Activated T-cell treated with anti-CD3 and anti-CD28 coated beads, Interleukin-2, amount 50 U/mL, for 72 hours (primary cell): ENCODE data around the gene HIGD2A. TPM values are rescaled to one million over a fixed set of nuclear protein-coding genes. Genes with fewer than 3 reads are reported as not detected.

Source experiments
- ATAC-seq, 2 donors: fragments of 150-1000 bp; cut with Tn5 transposase; replicated peaks in 1 of 2; 2 replicates each; pipeline ENCODE4 v1.10.0; 2021; ENCODE audit warnings: moderate library complexity in 2 of 2, mild to moderate bottlenecking in 1 of 2
- DNase-seq, 2 donors: peaks; one replicate each; pipeline ENCODE4 v3.0.0; 2021 to 2022; ENCODE audit warnings: mixed read lengths in 1 of 2
- H3K27ac Mint-ChIP-seq: one replicate; pipeline ENCODE4 v1.8.0; 2022; ENCODE audit warnings: mild to moderate bottlenecking, moderate library complexity, mixed read lengths
- H3K27me3 Mint-ChIP-seq: one replicate; pipeline ENCODE4 v1.8.0; 2022; ENCODE audit warnings: low read depth, mixed read lengths
- H3K36me3 Mint-ChIP-seq, 2 donors: one replicate each; pipeline ENCODE4 v1.8.0; 2022; ENCODE audit warnings: mixed read lengths in 2 of 2, mild to moderate bottlenecking in 1 of 2; ENCODE audit not compliant: insufficient read depth in 2 of 2
- H3K4me1 Mint-ChIP-seq: one replicate; pipeline ENCODE4 v1.8.0; 2022; ENCODE audit warnings: low read depth, mixed read lengths
- H3K4me3 Mint-ChIP-seq, 2 donors: one replicate each; pipeline ENCODE4 v1.8.0; 2022; ENCODE audit warnings: mild to moderate bottlenecking in 2 of 2, mixed read lengths in 2 of 2, moderate library complexity in 2 of 2
- H3K9me3 Mint-ChIP-seq, 2 donors: one replicate each; pipeline ENCODE4 v1.8.0; 2022; ENCODE audit warnings: mixed read lengths in 2 of 2
- total RNA-seq, 2 donors: library from RNA; stranded (reverse); gene quantifications; one replicate each; pipeline ENCODE4 v1.2.3, GENCODE V29; 2022

The HIGD2A gene
- total RNA-seq, 2 donors from 2014 or later = 109 to 135 TPM

DNA sequence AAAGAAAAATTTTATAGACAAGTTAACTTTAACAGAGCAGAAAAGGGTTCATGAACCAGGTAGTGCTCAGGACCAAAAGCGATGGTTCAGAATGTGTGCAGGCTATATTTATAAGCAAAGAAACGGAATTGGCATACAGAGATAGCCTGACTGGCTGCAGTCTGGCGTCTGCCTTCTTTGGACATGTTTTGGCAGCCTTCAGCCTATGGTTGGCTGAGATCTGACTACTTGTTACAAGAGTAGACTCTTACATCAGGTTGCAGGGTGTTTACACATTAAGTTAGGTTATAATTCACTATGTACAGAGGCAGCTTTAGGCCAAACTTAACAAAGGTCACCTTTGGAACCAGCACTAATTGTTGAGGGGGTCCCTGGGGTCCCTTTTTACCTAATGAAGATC is 7.1 kb upstream of the HIGD2A start:
- DNase-seq = no peak
- H3K27ac Mint-ChIP-seq = no peak overlapping the region
- ATAC-seq = no peak
- H3K36me3 Mint-ChIP-seq = peaks cover 3 to 32% of the 10 kb centered on the region in 2 donors
- peaks cover 14% of the 10 kb centered on the region for H3K4me1 Mint-ChIP-seq
- no peaks in the 10 kb centered on the region for H3K9me3 Mint-ChIP-seq
- H3K4me3 Mint-ChIP-seq = no peak overlapping the region
- no peaks in the 10 kb centered on the region for H3K27me3 Mint-ChIP-seq

GRCh38 chr5:176381979-176382378 is 6.6 kb upstream of the HIGD2A start:
- DNase-seq = no peak
- Mint-ChIP-seq H3K27ac (no peak overlapping the region), H3K4me1 (peaks cover 19% of the 10 kb centered on the region), H3K4me3 (no peak overlapping the region), H3K36me3 (peaks cover 3 to 37% of the 10 kb centered on the region in 2 donors), H3K9me3 (no peaks in the 10 kb centered on the region), H3K27me3 (no peaks in the 10 kb centered on the region)
- ATAC-seq = no peak

DNA sequence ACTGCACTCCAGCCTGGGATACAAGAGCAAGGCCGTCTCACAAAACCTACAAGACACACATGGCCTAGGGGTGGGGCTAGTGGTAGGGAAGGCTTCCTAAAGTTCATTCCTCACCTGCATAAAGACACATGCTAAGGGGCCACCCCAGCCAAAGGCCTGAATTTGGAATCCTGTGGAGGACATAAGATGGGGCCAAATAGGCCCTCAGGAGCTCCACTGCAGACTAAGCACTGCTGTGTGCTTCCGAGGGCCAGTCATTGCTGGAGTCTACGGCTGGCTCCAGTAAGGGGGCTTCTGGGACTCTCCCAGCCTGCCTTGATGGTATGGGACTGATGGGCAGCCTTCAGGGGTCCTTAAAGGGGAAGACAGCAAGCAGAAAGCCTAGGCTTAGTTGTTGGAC is 5.8 kb upstream of the HIGD2A start:
- H3K9me3 Mint-ChIP-seq = no peaks in the 10 kb centered on the region
- H3K27me3 Mint-ChIP-seq = no peaks in the 10 kb centered on the region
- DNase-seq (no peak), ATAC-seq (no peak)
- H3K4me3 Mint-ChIP-seq = no peak overlapping the region
- peaks cover 27% of the 10 kb centered on the region for H3K4me1 Mint-ChIP-seq
- H3K36me3 Mint-ChIP-seq = peaks cover 5 to 40% of the 10 kb centered on the region in 2 donors
- no peak overlapping the region for H3K27ac Mint-ChIP-seq

- Mint-ChIP-seq H3K9me3 (no peaks in the 10 kb centered on the region), H3K4me1 (peaks cover 30% of the 10 kb centered on the region), H3K27me3 (no peaks in the 10 kb centered on the region), H3K27ac (no peak overlapping the region), H3K4me3 (no peak overlapping the region), H3K36me3 (peaks cover 9 to 42% of the 10 kb centered on the region in 2 donors)
- DNase-seq (no peak), ATAC-seq (no peak)
Measured at GRCh38 chr5:176383248-176383905, 5.2 kb upstream of the HIGD2A start.

GRCh38 chr5:176383961-176384360 is 4.6 kb upstream of the HIGD2A start:
- ATAC-seq (no peak), DNase-seq (no peak)
- Mint-ChIP-seq H3K36me3 (peaks cover 10 to 42% of the 10 kb centered on the region in 2 donors), H3K27me3 (no peaks in the 10 kb centered on the region), H3K27ac (no peak overlapping the region), H3K9me3 (no peaks in the 10 kb centered on the region), H3K4me3 (no peak overlapping the region), H3K4me1 (peaks cover 30% of the 10 kb centered on the region)

DNA sequence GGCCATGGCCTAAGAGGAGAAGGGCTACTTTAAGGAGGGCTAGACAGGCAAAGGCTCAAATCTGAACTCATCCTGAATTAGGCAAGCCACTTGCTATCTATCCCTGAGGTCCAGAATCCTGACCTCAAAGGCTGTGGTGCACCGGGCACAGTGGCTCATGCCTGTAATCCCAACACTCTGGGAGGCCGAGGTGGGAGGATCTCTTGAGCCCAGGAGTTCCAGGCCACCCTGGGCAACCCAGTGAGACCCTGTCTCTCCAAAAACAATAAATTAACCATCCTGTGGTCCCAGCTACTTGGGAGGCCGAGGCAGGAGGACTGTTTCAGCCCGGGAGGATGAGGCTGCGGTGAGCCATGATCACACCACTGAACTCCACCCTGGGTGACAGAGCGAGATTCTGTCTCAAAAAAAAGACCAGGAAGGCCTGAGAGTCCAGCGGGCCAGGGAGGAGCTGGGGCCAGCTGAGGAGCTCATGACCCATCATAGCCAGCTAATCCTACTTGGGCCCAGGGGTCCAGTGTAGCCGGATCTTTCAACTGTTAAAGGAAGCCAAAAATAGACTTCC is 4.1 kb upstream of the HIGD2A start:
- H3K27ac Mint-ChIP-seq = no peak overlapping the region
- H3K36me3 Mint-ChIP-seq = peaks cover 10 to 39% of the 10 kb centered on the region in 2 donors
- H3K4me1 Mint-ChIP-seq = peaks cover 30% of the 10 kb centered on the region
- no peak for DNase-seq
- no peaks in the 10 kb centered on the region for H3K9me3 Mint-ChIP-seq
- no peaks in the 10 kb centered on the region for H3K27me3 Mint-ChIP-seq
- ATAC-seq = no peak
- no peak overlapping the region for H3K4me3 Mint-ChIP-seq

GRCh38 chr5:176384991-176385390 is 3.6 kb upstream of the HIGD2A start:
- H3K27ac Mint-ChIP-seq = peak overlapping the region; percentile 16
- H3K9me3 Mint-ChIP-seq = no peaks in the 10 kb centered on the region
- ATAC-seq (no peak), DNase-seq (no peak)
- H3K36me3 Mint-ChIP-seq = peaks cover 10 to 41% of the 10 kb centered on the region in 2 donors
- no peaks in the 10 kb centered on the region for H3K27me3 Mint-ChIP-seq
- H3K4me1 Mint-ChIP-seq = peaks cover 35% of the 10 kb centered on the region
- no peak overlapping the region for H3K4me3 Mint-ChIP-seq

DNA sequence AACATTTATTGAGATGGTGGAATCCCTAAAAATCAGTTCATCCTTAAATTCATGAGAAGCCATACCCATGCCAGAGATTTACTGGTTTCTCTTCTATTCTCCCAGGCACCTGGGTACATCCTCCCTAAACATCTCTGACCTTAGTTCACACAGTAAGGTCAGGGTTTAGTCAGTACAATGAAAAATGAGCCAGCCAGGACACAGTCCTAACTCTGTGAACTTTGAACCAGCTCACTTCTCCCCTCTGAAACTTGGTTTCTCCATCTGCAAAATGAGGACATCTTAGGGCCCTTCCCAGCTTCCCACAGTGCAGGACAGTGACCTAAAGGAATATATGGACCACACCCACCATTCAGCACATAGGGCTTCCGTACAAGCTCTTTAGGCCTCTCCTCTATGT is 2.1 kb upstream of the HIGD2A start:
- H3K36me3 Mint-ChIP-seq = peaks cover 8 to 43% of the 10 kb centered on the region in 2 donors
- peak overlapping the region; percentile 97 to 100 for H3K4me3 Mint-ChIP-seq
- no peak for ATAC-seq

GRCh38 chr5:176387384-176387925 is 1.1 kb upstream of the HIGD2A start:
- ATAC-seq (no peak), DNase-seq (no peak)
- peaks cover 8 to 39% of the 10 kb centered on the region in 2 donors for H3K36me3 Mint-ChIP-seq
- no peaks in the 10 kb centered on the region for H3K9me3 Mint-ChIP-seq
- peaks cover 35% of the 10 kb centered on the region for H3K4me1 Mint-ChIP-seq
- peak overlapping the region; percentile 99 for H3K27ac Mint-ChIP-seq
- no peaks in the 10 kb centered on the region for H3K27me3 Mint-ChIP-seq
- peak overlapping the region; percentile 97 to 100 for H3K4me3 Mint-ChIP-seq

More for the DNA sequence above, 2.1 kb upstream of the HIGD2A start:
- H3K4me1 Mint-ChIP-seq = peaks cover 35% of the 10 kb centered on the region
- no peak for DNase-seq
- H3K27ac Mint-ChIP-seq = peak overlapping the region; percentile 99
- no peaks in the 10 kb centered on the region for H3K9me3 Mint-ChIP-seq
- no peaks in the 10 kb centered on the region for H3K27me3 Mint-ChIP-seq

DNA sequence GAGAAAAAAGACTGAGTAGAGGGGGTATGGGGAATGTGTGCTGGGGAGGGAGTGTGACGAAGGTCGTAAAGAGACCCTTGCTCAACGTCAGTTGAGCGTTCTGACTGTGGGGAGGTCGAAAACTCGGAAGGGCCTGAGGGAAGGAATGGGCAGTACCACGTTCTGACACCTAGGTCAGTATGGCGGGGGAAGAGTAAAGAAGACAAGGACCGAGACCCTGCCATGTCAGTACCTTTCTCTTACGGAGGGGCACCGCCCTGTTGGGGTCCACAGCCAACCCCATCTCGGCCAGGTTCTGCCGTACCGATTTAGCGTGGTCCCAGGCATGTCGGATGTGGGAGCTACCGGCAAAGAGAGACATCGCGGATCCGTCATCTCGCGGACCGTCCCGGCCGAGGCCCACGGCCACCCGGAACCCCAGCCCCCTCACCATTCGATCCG is 528 bp upstream of the HIGD2A start:
- peak overlapping the region; percentile 97 to 100 for H3K4me3 Mint-ChIP-seq
- H3K36me3 Mint-ChIP-seq = peaks cover 8 to 39% of the 10 kb centered on the region in 2 donors
- no peaks in the 10 kb centered on the region for H3K9me3 Mint-ChIP-seq
- ATAC-seq (peak in 1 of 2 donors; percentile 0), DNase-seq (no peak)
- peaks cover 35% of the 10 kb centered on the region for H3K4me1 Mint-ChIP-seq
- peak overlapping the region; percentile 99 for H3K27ac Mint-ChIP-seq
- H3K27me3 Mint-ChIP-seq = no peaks in the 10 kb centered on the region

DNA sequence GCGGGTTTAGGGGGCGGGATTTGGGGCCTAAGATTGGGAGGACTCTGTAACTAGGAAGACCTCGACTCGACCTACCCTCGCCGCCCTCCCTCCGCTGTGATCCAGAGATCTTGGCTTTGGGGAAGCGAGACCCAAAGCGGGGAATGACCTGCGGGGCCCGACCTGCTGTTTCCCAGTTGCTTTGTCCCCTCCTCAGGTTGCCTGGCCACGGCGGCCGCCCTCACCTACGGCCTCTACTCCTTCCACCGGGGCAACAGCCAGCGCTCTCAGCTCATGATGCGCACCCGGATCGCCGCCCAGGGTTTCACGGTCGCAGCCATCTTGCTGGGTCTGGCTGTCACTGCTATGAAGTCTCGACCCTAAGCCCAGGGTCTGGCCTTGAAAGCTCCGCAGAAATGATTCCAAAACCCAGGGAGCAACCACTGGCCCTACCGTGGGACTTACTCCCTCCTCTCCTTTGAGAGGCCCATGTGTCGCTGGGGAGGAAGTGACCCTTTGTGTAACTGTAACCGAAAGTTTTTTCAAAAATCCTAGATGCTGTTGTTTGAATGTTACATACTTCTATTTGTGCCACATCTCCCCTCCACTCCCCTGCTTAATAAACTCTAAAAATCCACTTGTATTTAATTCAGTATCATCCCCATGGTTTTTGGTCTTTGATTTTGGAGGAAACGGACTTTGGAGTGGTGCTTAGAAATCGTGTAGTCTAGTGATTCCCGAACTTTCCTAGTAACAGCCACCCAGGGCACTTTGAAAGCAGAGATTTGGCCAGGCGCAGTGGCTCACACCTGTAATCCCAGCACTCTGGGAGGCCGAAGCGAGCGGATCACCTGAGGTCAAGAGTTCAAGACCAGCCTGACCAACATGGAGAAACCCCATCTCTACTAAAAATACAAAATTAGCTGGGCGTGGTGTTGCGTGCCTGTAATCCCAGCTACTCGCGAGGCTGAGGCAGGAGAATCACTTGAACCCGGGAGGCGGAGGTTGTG is 878 bp downstream of the HIGD2A start:
- peak overlapping the region; percentile 97 to 100 for H3K4me3 Mint-ChIP-seq
- peak; percentile 46 to 52 for ATAC-seq
- peak in 1 of 2 donors; percentile 81 for DNase-seq
- peak overlapping the region; percentile 99 for H3K27ac Mint-ChIP-seq
- no peaks in the 10 kb centered on the region for H3K9me3 Mint-ChIP-seq
- no peaks in the 10 kb centered on the region for H3K27me3 Mint-ChIP-seq
- H3K36me3 Mint-ChIP-seq = peaks cover 8 to 30% of the 10 kb centered on the region in 2 donors
- H3K4me1 Mint-ChIP-seq = peaks cover 35% of the 10 kb centered on the region

DNA sequence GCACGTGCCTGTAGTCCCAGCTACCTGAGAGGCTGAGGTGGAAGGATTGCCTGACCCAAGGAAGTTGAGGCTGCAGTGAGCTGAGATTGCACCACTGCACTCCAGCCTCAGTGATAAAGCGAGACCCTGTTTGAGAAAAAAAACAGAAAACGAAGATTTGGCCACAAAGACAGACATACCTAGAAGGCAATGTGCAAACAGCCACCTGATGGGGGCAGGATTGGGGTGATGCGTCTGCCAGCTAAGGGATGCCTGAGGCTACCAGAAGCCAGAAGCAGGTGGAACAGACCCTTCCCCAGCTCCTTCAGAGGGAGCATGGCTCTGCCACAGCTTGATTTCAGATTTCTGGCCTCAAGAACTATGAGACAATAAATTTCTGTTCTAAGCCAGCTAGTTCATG is 2.9 kb downstream of the HIGD2A start:
- ATAC-seq = no peak
- H3K4me1 Mint-ChIP-seq = peaks cover 20% of the 10 kb centered on the region
- H3K4me3 Mint-ChIP-seq = no peak overlapping the region
- no peak for DNase-seq
- no peak overlapping the region for H3K27ac Mint-ChIP-seq
- no peaks in the 10 kb centered on the region for H3K27me3 Mint-ChIP-seq
- no peaks in the 10 kb centered on the region for H3K9me3 Mint-ChIP-seq
- peaks cover 7 to 14% of the 10 kb centered on the region in 2 donors for H3K36me3 Mint-ChIP-seq

DNA sequence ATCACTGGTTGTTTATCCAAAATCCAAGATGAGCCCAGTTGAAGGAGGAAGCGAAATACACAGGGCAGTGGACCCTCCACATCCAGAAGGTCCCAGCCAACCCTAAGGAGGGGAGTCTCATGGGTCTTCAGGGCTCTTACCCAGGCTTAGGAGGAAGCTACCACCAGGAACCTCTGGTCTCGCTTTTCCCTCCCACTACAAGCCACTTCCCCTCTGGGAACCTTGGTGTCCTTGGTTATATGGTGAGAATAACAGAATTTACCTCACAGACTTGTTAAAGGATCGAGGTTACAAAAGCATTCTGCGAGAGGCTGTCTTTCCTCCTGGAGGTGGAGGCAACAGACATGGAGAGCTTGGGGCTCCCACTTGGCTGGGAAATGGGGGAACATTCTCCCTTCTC is 3.4 kb downstream of the HIGD2A start:
- Mint-ChIP-seq H3K36me3 (peaks cover 7 to 10% of the 10 kb centered on the region in 2 donors), H3K27ac (peak overlapping the region; percentile 68), H3K4me3 (no peak overlapping the region), H3K27me3 (no peaks in the 10 kb centered on the region), H3K4me1 (peaks cover 15% of the 10 kb centered on the region), H3K9me3 (no peaks in the 10 kb centered on the region)
- ATAC-seq = no peak
- DNase-seq = no peak
